IMR-90 (cell line): ENCODE data around the gene PLVAP. TPM values are rescaled to one million over a fixed set of nuclear protein-coding genes. Genes with fewer than 3 reads are reported as not detected.

ENCODE experiments used
- ATAC-seq: fragments of 200-7000 bp; cut with Tn5 transposase; 2 replicates; pipeline ENCODE4 v1.9.1; 2020; ENCODE audit warnings: low read depth, mild to moderate bottlenecking, moderate library complexity
- BruUV-seq: library from RNA; stranded (reverse); fragments of 400-500 nt; replicated peaks from 2 replicates; lab custom pipeline; 2021; lab: Mats Ljungman, UMichigan
- CTCF ChIA-PET: fragments of 300-600 bp; formaldehyde crosslinking; extraction: SDS; loops from one replicate; lab custom pipeline; 2021; ENCODE audit warnings: antibody characterized with exemption; lab: Yijun Ruan, JAX
- POLR2A ChIA-PET: fragments of 300-600 bp; sonication (Branson Sonifier 250); formaldehyde crosslinking; loops from one replicate; lab custom pipeline; 2022; ENCODE audit warnings: antibody characterized with exemption; ENCODE audit not compliant: unreplicated experiment; lab: Charles Lee
- DNase-seq: peaks from one replicate; pipeline ENCODE4 v3.0.0; 2013
- H2AFZ ChIP-seq: replicated peaks from 2 replicates; pipeline ENCODE3; 2013; ENCODE audit warnings: low read length, mild to moderate bottlenecking; ENCODE audit not compliant: poor library complexity
- H2AK5ac ChIP-seq: 2 replicates; pipeline ENCODE4 v1.6.1; 2013; ENCODE audit warnings: low read depth, low read length, inconsistent platforms
- H2AK9ac ChIP-seq: replicated peaks from 2 replicates; pipeline ENCODE3; 2013; ENCODE audit warnings: mild to moderate bottlenecking, low read depth, low read length, moderate library complexity; ENCODE audit not compliant: poor library complexity
- H2BK120ac ChIP-seq: 2 replicates; pipeline ENCODE4 v1.6.1; 2013; ENCODE audit warnings: low read depth, low read length, inconsistent platforms
- H2BK15ac ChIP-seq: 3 replicates; pipeline ENCODE4 v1.6.1; 2013; ENCODE audit warnings: low read depth, low read length, inconsistent platforms
- H2BK20ac ChIP-seq: 2 replicates; pipeline ENCODE4 v1.6.1; 2013; ENCODE audit warnings: low read depth, mild to moderate bottlenecking, inconsistent platforms, low read length, moderate library complexity
- H2BK5ac ChIP-seq: 2 replicates; pipeline ENCODE4 v1.6.1; 2013; ENCODE audit warnings: mild to moderate bottlenecking, low read depth, low read length, inconsistent platforms; ENCODE audit not compliant: poor library complexity, severe bottlenecking
- H3K14ac ChIP-seq: replicated peaks from 2 replicates; pipeline ENCODE4 v1.6.1; 2013; ENCODE audit warnings: low read depth, low read length, inconsistent platforms
- H3K18ac ChIP-seq: 2 replicates; pipeline ENCODE4 v1.6.1; 2013; ENCODE audit warnings: low read depth, low read length, control low read depth
- H3K23ac ChIP-seq: 2 replicates; pipeline ENCODE4 v1.6.1; 2013; ENCODE audit warnings: low read depth, low read length, inconsistent platforms
- H3K27ac ChIP-seq: 2 replicates; pipeline ENCODE4 v1.5.1; 2013; ENCODE audit warnings: mild to moderate bottlenecking, control low read depth, low read length; ENCODE audit not compliant: insufficient read depth
- H3K27me3 ChIP-seq: 2 replicates; pipeline ENCODE4 v1.6.1; 2013; ENCODE audit warnings: low read length; ENCODE audit not compliant: control insufficient read depth, insufficient read depth
- H3K36me3 ChIP-seq: 2 replicates; pipeline ENCODE4 v1.6.1; 2013; ENCODE audit warnings: low read length, mixed read lengths; ENCODE audit not compliant: control insufficient read depth, insufficient read depth
- H3K4ac ChIP-seq: 2 replicates; pipeline ENCODE4 v1.6.1; 2013; ENCODE audit warnings: low read depth, low read length, inconsistent platforms
- H3K4me1 ChIP-seq: 2 replicates; pipeline ENCODE4 v1.6.1; 2013; ENCODE audit warnings: low read length, mixed read lengths; ENCODE audit not compliant: control insufficient read depth, insufficient read depth
- H3K4me2 ChIP-seq: 2 replicates; pipeline ENCODE4 v1.6.1; 2013; ENCODE audit warnings: low read depth, mild to moderate bottlenecking, control low read depth, low read length, moderate library complexity
- H3K4me3 ChIP-seq: 2 replicates; pipeline ENCODE4 v1.5.1; 2013; ENCODE audit warnings: low read depth, mild to moderate bottlenecking, control low read depth, low read length, moderate library complexity; ENCODE audit not compliant: insufficient read depth
- H3K56ac ChIP-seq: 2 replicates; pipeline ENCODE4 v1.6.1; 2013; ENCODE audit warnings: low read length, inconsistent platforms; ENCODE audit not compliant: insufficient read depth; ENCODE audit errors: extremely low read depth
- H3K79me1 ChIP-seq, 2 experiments: 2 replicates each; pipeline ENCODE4 v1.6.1; 2013; ENCODE audit warnings: low read length in 2 of 2, inconsistent platforms in 1 of 2, low read depth in 1 of 2
- H3K9ac ChIP-seq: 2 replicates; pipeline ENCODE4 v1.6.1; 2013; ENCODE audit warnings: low read depth, low read length, control low read depth
- H3K9me1 ChIP-seq: 2 replicates; pipeline ENCODE4 v1.6.1; 2013; ENCODE audit warnings: low read length, inconsistent platforms; ENCODE audit not compliant: insufficient read depth
- H3K9me3 ChIP-seq: 2 replicates; pipeline ENCODE4 v1.6.1; 2013; ENCODE audit warnings: low read length; ENCODE audit not compliant: control insufficient read depth, insufficient read depth
- H4K20me1 ChIP-seq: 2 replicates; pipeline ENCODE4 v1.6.1; 2013; ENCODE audit warnings: low read length, inconsistent platforms; ENCODE audit not compliant: insufficient read depth
- H4K5ac ChIP-seq: 2 replicates; pipeline ENCODE4 v1.6.1; 2013; ENCODE audit warnings: mild to moderate bottlenecking, low read depth, low read length, control low read depth
- H4K8ac ChIP-seq, 2 experiments: 2 replicates each; pipeline ENCODE4 v1.6.1; 2013; ENCODE audit warnings: low read depth in 2 of 2, low read length in 2 of 2, control low read depth in 1 of 2, inconsistent platforms in 1 of 2
- H4K91ac ChIP-seq: 2 replicates; pipeline ENCODE4 v1.6.1; 2013; ENCODE audit warnings: low read depth, low read length, inconsistent platforms; ENCODE audit not compliant: insufficient read depth
- BHLHE40 ChIP-seq: fragments of 150-350 bp; IDR thresholded peaks from 2 replicates; pipeline ENCODE4 v1.6.1; 2016; ENCODE audit warnings: mild to moderate bottlenecking, low read depth, low read length
- CTCF ChIP-seq: conservative IDR thresholded peaks from 2 replicates; pipeline ENCODE4 v1.5.1; 2012; ENCODE audit warnings: mild to moderate bottlenecking, low read depth, low read length, improper control_type of control experiment
- FOS ChIP-seq: fragments of 150-350 bp; IDR thresholded peaks from 2 replicates; pipeline ENCODE4 v1.6.1; 2016; ENCODE audit warnings: low read depth, low read length
- MAFK ChIP-seq: IDR thresholded peaks from 2 replicates; pipeline ENCODE4 v1.6.1; 2012; ENCODE audit warnings: low read depth, low read length, improper control_type of control experiment
- NFE2L2 ChIP-seq: fragments of 150-350 bp; IDR thresholded peaks from 2 replicates; pipeline ENCODE4 v1.6.1; 2016; ENCODE audit warnings: low read depth, mild to moderate bottlenecking, low read length
- WGBS, 2 experiments: methylation state at CpG; one replicate each; pipeline versions ENCODE4 v1.1.5 to v1.1.7; 2013; ENCODE audit warnings: missing lambda C conversion rate in 2 of 2; ENCODE audit not compliant: insufficient read length in 1 of 2; ENCODE audit errors: extremely low coverage in 2 of 2; 5-methylcytosine and 5-hydroxymethylcytosine counted together
- dilution Hi-C: fragments of 300-500 bp; cut with HindIII; formaldehyde crosslinking; loops from one replicate; pipeline ENCODE4 v1.14.3; 2018; ENCODE audit warnings: low sequenced_read_pairs; ENCODE audit not compliant: unreplicated experiment
- in situ Hi-C: fragments of 300-500 bp; cut with MboI; formaldehyde crosslinking; loops from 3 replicates; pipeline ENCODE4 v1.14.3; 2019; ENCODE audit warnings: low sequenced_read_pairs, inconsistent platforms, mixed read lengths
- intact Hi-C: fragments of 100-400 bp; cut with micrococcal nuclease; formaldehyde crosslinking; loops from 2 replicates; pipeline ENCODE4 v1.10.0; 2022
- polyA plus RNA-seq, 3 experiments: library from polyadenylated mRNA; depleted of rRNA; stranded (reverse); fragments of >200 nt; gene quantifications; 2 replicates each; pipeline ENCODE4 v1.2.3, GENCODE V29; 2012; ENCODE audit warnings: low replicate concordance in 1 of 3
- total RNA-seq: library from RNA; depleted of rRNA; stranded (reverse); fragments of >200 nt; gene quantifications from 2 replicates; pipeline ENCODE4 v1.2.3, GENCODE V29; 2012
- TF ChIP-seq, protein P1 (sequence below): fragments of 150-350 bp; IDR thresholded peaks from 2 replicates; pipeline ENCODE4 v1.6.1; 2016; ENCODE audit warnings: low read depth, mild to moderate bottlenecking, low read length, moderate library complexity, borderline replicate concordance

PLVAP gene
- total and polyA plus RNA-seq, 2 of the 4 experiments (the other 2 are of a cell fraction): not detected

GRCh38 chr19:17341845-17342244 is 35.3 kb downstream of the PLVAP start:
- H2BK120ac ChIP-seq: no peak overlapping the region
- H2BK15ac ChIP-seq: no peak overlapping the region
- WGBS, 2 experiments: 88% methylated on average over 1 of the region's 7 CpGs; no CpG with 5 or more reads in 1 of the 2 experiments
- in situ Hi-C loops (no loop called here), dilution Hi-C loops (no loop called here), intact Hi-C loops (no loop called here)
- no peaks in the 10 kb centered on the region for H3K9me3 ChIP-seq
- no peaks in the 10 kb centered on the region for H3K27me3 ChIP-seq
- ChIA-PET POLR2A (no interaction called here), CTCF (no interaction called here)
- no peak overlapping the region for H3K14ac ChIP-seq
- no peaks in the 10 kb centered on the region for H4K20me1 ChIP-seq
- H2BK20ac ChIP-seq: no peak overlapping the region
- no peak for DNase-seq
- H3K4me2 ChIP-seq: no peak overlapping the region
- H3K56ac ChIP-seq: no peak overlapping the region
- no peak for ATAC-seq
- no peak for TF ChIP-seq MAFK
- no peak for TF ChIP-seq FOS
- no peak for TF ChIP-seq CTCF
- TF ChIP-seq BHLHE40: no peak
- no peak for TF ChIP-seq NFE2L2
- TF ChIP-seq, protein P1, sequence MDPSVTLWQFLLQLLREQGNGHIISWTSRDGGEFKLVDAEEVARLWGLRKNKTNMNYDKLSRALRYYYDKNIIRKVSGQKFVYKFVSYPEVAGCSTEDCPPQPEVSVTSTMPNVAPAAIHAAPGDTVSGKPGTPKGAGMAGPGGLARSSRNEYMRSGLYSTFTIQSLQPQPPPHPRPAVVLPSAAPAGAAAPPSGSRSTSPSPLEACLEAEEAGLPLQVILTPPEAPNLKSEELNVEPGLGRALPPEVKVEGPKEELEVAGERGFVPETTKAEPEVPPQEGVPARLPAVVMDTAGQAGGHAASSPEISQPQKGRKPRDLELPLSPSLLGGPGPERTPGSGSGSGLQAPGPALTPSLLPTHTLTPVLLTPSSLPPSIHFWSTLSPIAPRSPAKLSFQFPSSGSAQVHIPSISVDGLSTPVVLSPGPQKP: no peak
- no peak overlapping the region for H3K18ac ChIP-seq
- H2BK5ac ChIP-seq: no peak overlapping the region
- peaks cover 5% of the 10 kb centered on the region; the same call in 1 of the 2 replicates for H3K36me3 ChIP-seq
- H2AFZ ChIP-seq: no peak overlapping the region
- H2AK5ac ChIP-seq: no peak overlapping the region
- no peak overlapping the region for H3K4me3 ChIP-seq
- no peaks in the 10 kb centered on the region for H3K9me1 ChIP-seq
- H3K9ac ChIP-seq: no peak overlapping the region
- H4K91ac ChIP-seq: no peak overlapping the region
- no peak overlapping the region for H3K4ac ChIP-seq
- H4K5ac ChIP-seq: no peak overlapping the region
- H4K8ac ChIP-seq: no peak overlapping the region
- no TSS peak for BruUV-seq
- H3K79me1 ChIP-seq: peaks cover 7 to 15% of the 10 kb centered on the region in 2 experiments; a peak in 3 of 4 replicates
- no peak overlapping the region for H3K23ac ChIP-seq
- peaks cover 4% of the 10 kb centered on the region for H3K4me1 ChIP-seq
- H3K27ac ChIP-seq: no peak overlapping the region
- no peak overlapping the region for H2AK9ac ChIP-seq
